Measurements from ENCODE around the gene LYRM4. TPM values are rescaled to one million over a fixed set of nuclear protein-coding genes. Genes with fewer than 3 reads are reported as not detected.
"Not testable (repeated sequence)": the region's sequence is repeated elsewhere in the genome, so short reads cannot be mapped to it uniquely, and the experiment has no call there.

LYRM4 gene
- total and polyA plus RNA-seq, 4 donors, result 17.9 to 28.7 (median 21.1) TPM

DNA sequence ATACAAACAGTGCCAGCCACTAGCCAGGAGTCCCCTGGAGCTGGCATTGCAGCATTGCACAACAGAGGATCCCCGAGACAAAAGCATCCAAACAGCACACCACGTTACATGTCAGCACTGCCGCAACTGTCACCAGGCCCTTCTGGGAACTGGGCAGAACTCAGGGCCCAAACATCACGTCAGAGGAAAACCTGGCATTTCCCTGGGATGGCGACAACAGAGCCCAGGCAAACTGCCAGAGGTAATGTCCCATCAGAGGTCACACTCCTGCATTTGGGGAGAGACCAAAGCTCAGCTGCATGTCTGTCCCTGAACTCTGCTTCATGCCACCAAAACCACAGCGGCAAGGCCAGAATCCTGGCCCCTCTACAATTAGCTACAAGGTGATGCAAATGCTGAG lies 139.3 kb downstream of the LYRM4 start:
- ATAC-seq (ENCODE audit: low FRiP score) (no peak), DNase-seq (no peak)
- Histone ChIP-seq H3K9me3 (ENCODE audit: control insufficient read depth, low read length) (no peaks in the 10 kb centered on the region), H3K27ac (ENCODE audit: low read depth in 1 of 2, low read length in 2 of 2) (no peak overlapping the region), H3K4me3 (ENCODE audit: low read length in 2 of 2) (no peak overlapping the region), H3K36me3 (ENCODE audit: control insufficient read depth in 1 of 2, insufficient read depth in 2 of 2, low read length in 1 of 2) (no peaks in the 10 kb centered on the region), H3K27me3 (ENCODE audit: control insufficient read depth in 1 of 2, insufficient read depth in 2 of 2, low read length in 1 of 2) (no peaks in the 10 kb centered on the region), H3K4me1 (ENCODE audit: control insufficient read depth in 1 of 2, insufficient read depth in 2 of 2, low read length in 2 of 2) (no peaks in the 10 kb centered on the region)
- WGBS, 2 donors, result 76 to 83% methylated on average over 6 of the region's 6 CpGs
- intact Hi-C loops (cut with DNase I), result no loop called here

DNA sequence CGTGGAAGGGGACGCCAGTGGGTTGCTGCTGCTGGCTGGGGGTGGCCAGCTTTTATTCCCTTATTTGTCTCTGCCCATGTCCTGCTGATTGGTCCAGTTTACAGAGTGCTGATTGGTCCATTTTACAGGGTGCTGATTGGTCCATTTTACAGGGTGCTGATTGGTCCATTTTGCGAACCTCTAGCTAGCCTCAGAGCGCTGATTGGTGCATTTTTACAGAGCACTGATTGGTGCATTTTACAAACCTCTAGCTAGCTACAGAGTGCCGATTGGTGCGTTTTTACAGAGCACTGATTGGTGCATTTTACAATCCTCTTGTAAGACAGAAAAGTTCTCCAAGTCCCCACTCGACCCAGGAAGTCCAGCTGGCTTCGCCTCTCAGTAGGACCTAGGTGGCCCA lies 140.2 kb downstream of the LYRM4 start:
- ATAC-seq (ENCODE audit: low FRiP score), result not testable (repeated sequence)
- WGBS, 2 donors, result 98% methylated on average over 8 of the region's 8 CpGs

DNA sequence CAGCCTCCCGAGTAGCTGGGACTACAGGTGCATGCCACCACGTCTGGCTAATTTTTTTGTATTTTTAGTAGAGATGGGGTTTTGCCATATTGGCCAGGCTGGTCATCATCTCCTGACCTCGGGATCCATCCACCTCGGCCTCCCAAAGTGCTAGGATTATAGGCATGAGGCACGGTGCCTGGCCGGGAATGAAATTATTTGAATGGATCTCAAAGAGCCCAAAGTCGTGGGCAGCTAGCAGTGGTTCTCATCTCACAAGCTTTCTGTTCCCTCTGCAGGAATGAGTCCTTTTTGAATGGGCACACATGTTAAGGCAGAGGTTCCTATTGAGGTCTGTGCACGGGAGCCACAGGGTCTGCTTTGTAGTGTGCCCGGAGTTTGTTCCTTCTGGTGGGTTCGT lies 140.7 kb downstream of the LYRM4 start:
- ATAC-seq (ENCODE audit: low FRiP score) (no peak), DNase-seq (no peak)
- H3K4me1 ChIP-seq (ENCODE audit: control insufficient read depth in 1 of 2, insufficient read depth in 2 of 2, low read length in 2 of 2), result no peaks in the 10 kb centered on the region
- WGBS, 2 donors, result 94 to 95% methylated on average over 10 of the region's 10 CpGs
- H3K36me3 ChIP-seq (ENCODE audit: control insufficient read depth in 1 of 2, insufficient read depth in 2 of 2, low read length in 1 of 2), result no peaks in the 10 kb centered on the region
- no peaks in the 10 kb centered on the region for H3K9me3 ChIP-seq (ENCODE audit: control insufficient read depth, low read length)
- intact Hi-C loops (cut with DNase I), result no loop called here
- H3K27ac ChIP-seq (ENCODE audit: low read depth in 1 of 2, low read length in 2 of 2), result no peak overlapping the region
- no peak overlapping the region for H3K4me3 ChIP-seq (ENCODE audit: low read length in 2 of 2)
- H3K27me3 ChIP-seq (ENCODE audit: control insufficient read depth in 1 of 2, insufficient read depth in 2 of 2, low read length in 1 of 2), result no peaks in the 10 kb centered on the region

More for the DNA sequence above, 140.2 kb downstream of the LYRM4 start:
- DNase-seq; H3K36me3 ChIP-seq (ENCODE audit: control insufficient read depth in 1 of 2, insufficient read depth in 2 of 2, low read length in 1 of 2); H3K4me1 ChIP-seq (ENCODE audit: control insufficient read depth in 1 of 2, insufficient read depth in 2 of 2, low read length in 2 of 2); H3K4me3 ChIP-seq (ENCODE audit: low read length in 2 of 2); H3K27me3 ChIP-seq (ENCODE audit: control insufficient read depth in 1 of 2, insufficient read depth in 2 of 2, low read length in 1 of 2); intact Hi-C loops (cut with DNase I); H3K27ac ChIP-seq (ENCODE audit: low read depth in 1 of 2, low read length in 2 of 2); H3K9me3 ChIP-seq (ENCODE audit: control insufficient read depth, low read length): not testable (repeated sequence)

GRCh38 chr6:5119090-5119951 lies 141.4 kb downstream of the LYRM4 start:
- intact Hi-C loops (cut with DNase I), result no loop called here
- WGBS, 2 donors, result 93 to 94% methylated on average over 17 of the region's 17 CpGs
- no peaks in the 10 kb centered on the region for H3K27me3 ChIP-seq (ENCODE audit: control insufficient read depth in 1 of 2, insufficient read depth in 2 of 2, low read length in 1 of 2)
- H3K36me3 ChIP-seq (ENCODE audit: control insufficient read depth in 1 of 2, insufficient read depth in 2 of 2, low read length in 1 of 2), result no peaks in the 10 kb centered on the region
- H3K4me3 ChIP-seq (ENCODE audit: low read length in 2 of 2), result no peak overlapping the region
- no peak overlapping the region for H3K27ac ChIP-seq (ENCODE audit: low read depth in 1 of 2, low read length in 2 of 2)
- no peaks in the 10 kb centered on the region for H3K9me3 ChIP-seq (ENCODE audit: control insufficient read depth, low read length)
- ATAC-seq (ENCODE audit: low FRiP score) (no peak), DNase-seq (no peak)
- no peaks in the 10 kb centered on the region for H3K4me1 ChIP-seq (ENCODE audit: control insufficient read depth in 1 of 2, insufficient read depth in 2 of 2, low read length in 2 of 2)

DNA sequence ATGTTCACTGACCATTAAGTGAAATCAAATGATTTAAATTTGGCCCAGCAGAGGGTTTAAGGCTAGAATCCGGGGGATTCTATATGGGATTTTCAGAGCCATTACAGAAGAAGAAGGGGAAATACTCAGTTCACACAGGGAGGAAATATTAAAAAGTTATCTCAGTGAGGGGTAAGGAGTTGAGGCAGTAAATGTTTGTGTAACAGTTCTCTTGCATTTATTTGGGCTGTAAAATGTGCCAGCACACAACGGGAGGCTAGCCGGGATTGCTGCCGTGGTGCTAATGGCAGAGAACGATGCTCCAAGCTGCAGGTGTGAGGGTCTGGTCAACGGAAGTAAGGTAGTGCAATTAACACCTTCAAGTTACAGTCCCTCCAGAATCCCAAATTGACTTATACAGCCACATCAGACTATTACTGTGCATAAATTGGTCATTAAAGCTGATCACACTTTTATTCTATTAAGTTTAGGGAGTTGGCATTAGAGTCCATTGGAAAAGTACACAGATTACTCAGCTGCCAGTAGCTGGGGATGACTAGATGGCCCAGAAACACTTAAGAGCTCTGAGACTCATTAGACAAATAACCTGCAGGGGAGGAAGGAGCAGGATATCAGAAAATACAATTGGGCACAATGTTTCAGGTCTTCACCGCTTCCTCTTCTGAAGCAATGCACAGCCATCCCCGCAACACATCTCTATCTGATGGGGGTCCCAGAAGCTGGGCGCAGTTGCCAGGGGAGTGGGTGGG lies 144.3 kb downstream of the LYRM4 start:
- Histone ChIP-seq H3K4me3 (ENCODE audit: low read length in 2 of 2) (no peak overlapping the region), H3K27ac (ENCODE audit: low read depth in 1 of 2, low read length in 2 of 2) (no peak overlapping the region), H3K36me3 (ENCODE audit: control insufficient read depth in 1 of 2, insufficient read depth in 2 of 2, low read length in 1 of 2) (no peaks in the 10 kb centered on the region), H3K9me3 (ENCODE audit: control insufficient read depth, low read length) (no peaks in the 10 kb centered on the region), H3K27me3 (ENCODE audit: control insufficient read depth in 1 of 2, insufficient read depth in 2 of 2, low read length in 1 of 2) (no peaks in the 10 kb centered on the region), H3K4me1 (ENCODE audit: control insufficient read depth in 1 of 2, insufficient read depth in 2 of 2, low read length in 2 of 2) (no peaks in the 10 kb centered on the region)
- no peak for ATAC-seq (ENCODE audit: low FRiP score)
- intact Hi-C loops (cut with DNase I), result no loop called here
- DNase-seq, result no peak
- 90 to 92% methylated on average over 9 of the region's 9 CpGs for WGBS, 2 donors

DNA sequence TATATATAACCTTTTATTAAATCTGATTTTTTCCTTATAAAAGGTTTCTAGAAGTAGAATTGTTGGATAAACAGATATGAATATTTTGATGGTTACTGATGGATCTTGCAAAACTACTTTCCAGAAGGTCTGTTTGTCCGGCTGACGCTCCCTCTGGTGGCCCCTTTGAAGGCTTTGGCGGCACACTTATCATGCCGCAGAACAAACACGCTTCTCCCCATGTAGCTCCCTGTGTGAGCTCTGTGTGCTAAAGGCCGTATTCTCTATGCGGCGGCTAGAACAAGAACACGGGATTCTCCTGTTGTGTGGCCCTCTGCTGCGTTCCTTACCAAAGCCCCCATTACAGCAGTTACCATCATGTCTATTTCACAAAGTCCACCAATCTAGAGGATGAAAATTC lies 145.6 kb downstream of the LYRM4 start:
- ATAC-seq (ENCODE audit: low FRiP score), result no peak
- intact Hi-C loops (cut with DNase I), result no loop called here

GRCh38 chr6:5113096-5113495 lies 147.7 kb downstream of the LYRM4 start:
- no peaks in the 10 kb centered on the region for H3K36me3 ChIP-seq (ENCODE audit: control insufficient read depth in 1 of 2, insufficient read depth in 2 of 2, low read length in 1 of 2)
- WGBS, 2 donors, result 97 to 98% methylated on average over 13 of the region's 13 CpGs
- intact Hi-C loops (cut with DNase I), result no loop called here
- no peaks in the 10 kb centered on the region for H3K4me1 ChIP-seq (ENCODE audit: control insufficient read depth in 1 of 2, insufficient read depth in 2 of 2, low read length in 2 of 2)
- no peak overlapping the region for H3K4me3 ChIP-seq (ENCODE audit: low read length in 2 of 2)
- DNase-seq (no peak), ATAC-seq (ENCODE audit: low FRiP score) (no peak)
- no peak overlapping the region for H3K27ac ChIP-seq (ENCODE audit: low read depth in 1 of 2, low read length in 2 of 2)
- H3K9me3 ChIP-seq (ENCODE audit: control insufficient read depth, low read length), result no peaks in the 10 kb centered on the region
- H3K27me3 ChIP-seq (ENCODE audit: control insufficient read depth in 1 of 2, insufficient read depth in 2 of 2, low read length in 1 of 2), result no peaks in the 10 kb centered on the region

More for the DNA sequence above, 145.6 kb downstream of the LYRM4 start:
- H3K4me1 ChIP-seq (ENCODE audit: control insufficient read depth in 1 of 2, insufficient read depth in 2 of 2, low read length in 2 of 2), result no peaks in the 10 kb centered on the region
- no peaks in the 10 kb centered on the region for H3K36me3 ChIP-seq (ENCODE audit: control insufficient read depth in 1 of 2, insufficient read depth in 2 of 2, low read length in 1 of 2)
- H3K4me3 ChIP-seq (ENCODE audit: low read length in 2 of 2), result no peak overlapping the region
- no peak for DNase-seq
- H3K27ac ChIP-seq (ENCODE audit: low read depth in 1 of 2, low read length in 2 of 2), result no peak overlapping the region
- no peaks in the 10 kb centered on the region for H3K27me3 ChIP-seq (ENCODE audit: control insufficient read depth in 1 of 2, insufficient read depth in 2 of 2, low read length in 1 of 2)
- no peaks in the 10 kb centered on the region for H3K9me3 ChIP-seq (ENCODE audit: control insufficient read depth, low read length)
- 92 to 96% methylated on average over 10 of the region's 10 CpGs for WGBS, 2 donors

DNA sequence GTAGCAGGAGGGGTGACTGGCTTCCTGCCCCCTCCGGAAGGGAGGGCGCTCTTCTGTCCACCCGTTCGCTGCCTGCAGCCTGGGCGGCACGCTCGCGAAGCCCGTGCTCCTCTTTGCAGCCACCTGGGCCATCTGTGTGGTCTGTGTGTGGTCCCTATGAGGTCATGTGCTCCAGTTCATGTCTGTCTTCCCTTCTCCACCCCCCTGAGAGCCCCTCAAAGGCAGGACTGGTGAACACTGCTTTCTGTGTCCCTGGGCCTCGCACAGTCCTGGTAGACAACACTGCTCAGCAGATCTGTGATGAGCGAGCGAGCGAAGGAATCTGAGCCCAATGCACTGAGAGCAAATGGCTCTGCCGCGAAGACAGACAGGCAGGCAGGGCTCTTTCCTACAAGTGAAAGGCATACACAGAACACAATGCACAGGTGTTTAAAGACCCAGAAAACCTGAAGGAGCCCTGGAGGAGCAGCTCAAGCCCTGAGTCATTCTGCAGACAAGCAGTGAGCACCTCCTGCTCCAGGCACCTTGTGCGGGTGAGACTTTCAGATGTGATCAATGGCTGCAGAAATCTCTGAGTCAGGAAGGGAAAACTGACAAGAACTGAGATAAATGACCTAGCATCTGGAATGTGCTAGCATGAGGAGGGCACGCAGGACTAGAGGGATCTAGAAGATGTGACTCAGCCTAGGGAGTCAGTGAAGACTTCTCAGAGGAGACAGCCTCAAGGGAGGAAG lies 148.5 kb downstream of the LYRM4 start:
- intact Hi-C loops (cut with DNase I), result no loop called here
- 78 to 85% methylated on average over 10 to 17 of the region's 17 CpGs for WGBS, 2 donors

More for the DNA sequence above, 148.5 kb downstream of the LYRM4 start:
- no peaks in the 10 kb centered on the region for H3K27me3 ChIP-seq (ENCODE audit: control insufficient read depth in 1 of 2, insufficient read depth in 2 of 2, low read length in 1 of 2)
- no peaks in the 10 kb centered on the region for H3K4me1 ChIP-seq (ENCODE audit: control insufficient read depth in 1 of 2, insufficient read depth in 2 of 2, low read length in 2 of 2)
- no peak for ATAC-seq (ENCODE audit: low FRiP score)
- no peak overlapping the region for H3K27ac ChIP-seq (ENCODE audit: low read depth in 1 of 2, low read length in 2 of 2)
- no peaks in the 10 kb centered on the region for H3K9me3 ChIP-seq (ENCODE audit: control insufficient read depth, low read length)
- H3K36me3 ChIP-seq (ENCODE audit: control insufficient read depth in 1 of 2, insufficient read depth in 2 of 2, low read length in 1 of 2), result no peaks in the 10 kb centered on the region
- no peak for DNase-seq
- no peak overlapping the region for H3K4me3 ChIP-seq (ENCODE audit: low read length in 2 of 2)
